ENCODE results near the gene TAF11L13.
"Not testable (repeated sequence)": the region's sequence is repeated elsewhere in the genome, so short reads cannot be mapped to it uniquely, and the experiment has no call there.

DNA sequence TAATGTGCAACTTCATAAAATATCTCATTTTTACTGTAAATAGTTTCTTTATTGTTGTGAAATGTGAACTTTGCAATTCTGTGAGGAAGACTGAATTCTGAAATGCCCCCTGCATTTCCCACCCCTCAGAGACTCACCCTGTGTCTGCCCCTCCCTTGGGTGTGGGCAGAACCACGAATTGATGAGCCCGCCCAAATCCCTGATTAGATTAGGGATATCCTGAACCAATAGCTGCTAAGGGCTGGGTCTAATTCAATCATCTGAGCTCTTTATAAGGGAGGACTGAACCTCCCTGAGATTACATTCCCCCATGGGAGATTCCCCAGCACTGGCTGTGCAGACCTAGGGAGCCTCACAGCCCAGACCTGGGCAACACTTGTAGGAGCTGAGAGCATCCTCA, 21.8 kb upstream of the TAF11L13 start, which contains the start of gene TAF11L12:
- TF ChIP-seq EZH2 (IDR thresholded peaks at IDR 0.05) = not testable (repeated sequence)
- TF ChIP-seq, protein P1, sequence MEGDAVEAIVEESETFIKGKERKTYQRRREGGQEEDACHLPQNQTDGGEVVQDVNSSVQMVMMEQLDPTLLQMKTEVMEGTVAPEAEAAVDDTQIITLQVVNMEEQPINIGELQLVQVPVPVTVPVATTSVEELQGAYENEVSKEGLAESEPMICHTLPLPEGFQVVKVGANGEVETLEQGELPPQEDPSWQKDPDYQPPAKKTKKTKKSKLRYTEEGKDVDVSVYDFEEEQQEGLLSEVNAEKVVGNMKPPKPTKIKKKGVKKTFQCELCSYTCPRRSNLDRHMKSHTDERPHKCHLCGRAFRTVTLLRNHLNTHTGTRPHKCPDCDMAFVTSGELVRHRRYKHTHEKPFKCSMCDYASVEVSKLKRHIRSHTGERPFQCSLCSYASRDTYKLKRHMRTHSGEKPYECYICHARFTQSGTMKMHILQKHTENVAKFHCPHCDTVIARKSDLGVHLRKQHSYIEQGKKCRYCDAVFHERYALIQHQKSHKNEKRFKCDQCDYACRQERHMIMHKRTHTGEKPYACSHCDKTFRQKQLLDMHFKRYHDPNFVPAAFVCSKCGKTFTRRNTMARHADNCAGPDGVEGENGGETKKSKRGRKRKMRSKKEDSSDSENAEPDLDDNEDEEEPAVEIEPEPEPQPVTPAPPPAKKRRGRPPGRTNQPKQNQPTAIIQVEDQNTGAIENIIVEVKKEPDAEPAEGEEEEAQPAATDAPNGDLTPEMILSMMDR (IDR thresholded peaks at IDR 0.05) = not testable (repeated sequence)

Measured in neural progenitor cell (in vitro differentiated cells).